Fibroblast of mammary gland (primary cell): ENCODE measurements around the gene KLF6.

Experiments
- DNase-seq: peaks from one replicate; pipeline ENCODE4 v3.0.0-alpha.2; 2010; ENCODE audit warnings: low read depth
- H3K4me3 ChIP-seq: 2 replicates; pipeline ENCODE4 v1.5.1; 2011; ENCODE audit warnings: low read depth, mild to moderate bottlenecking, low read length, moderate library complexity; ENCODE audit not compliant: control insufficient read depth
- CTCF ChIP-seq: conservative IDR thresholded peaks from 2 replicates; pipeline ENCODE4 v1.5.1; 2011; ENCODE audit warnings: low read depth, low read length, inconsistent platforms; ENCODE audit not compliant: control insufficient read depth, insufficient read depth

KLF6 gene

GRCh38 chr10:3727268-3727667 is 57.7 kb downstream of the KLF6 start:
- no peak for DNase-seq
- no peak overlapping the region for H3K4me3 ChIP-seq
- no peak for TF ChIP-seq CTCF
